ENCODE data around the gene RAP1GAP. TPM values are rescaled to one million over a fixed set of nuclear protein-coding genes. Genes with fewer than 3 reads are reported as not detected.
A peak's percentile ranks its signal among the peaks of the same experiment; 100 is the strongest.
"Not testable (repeated sequence)": the region's sequence is repeated elsewhere in the genome, so short reads cannot be mapped to it uniquely, and the experiment has no call there.

RAP1GAP gene
- total and polyA plus RNA-seq, 4 donors = 5.6 to 64.7 (median 28.0) TPM

DNA sequence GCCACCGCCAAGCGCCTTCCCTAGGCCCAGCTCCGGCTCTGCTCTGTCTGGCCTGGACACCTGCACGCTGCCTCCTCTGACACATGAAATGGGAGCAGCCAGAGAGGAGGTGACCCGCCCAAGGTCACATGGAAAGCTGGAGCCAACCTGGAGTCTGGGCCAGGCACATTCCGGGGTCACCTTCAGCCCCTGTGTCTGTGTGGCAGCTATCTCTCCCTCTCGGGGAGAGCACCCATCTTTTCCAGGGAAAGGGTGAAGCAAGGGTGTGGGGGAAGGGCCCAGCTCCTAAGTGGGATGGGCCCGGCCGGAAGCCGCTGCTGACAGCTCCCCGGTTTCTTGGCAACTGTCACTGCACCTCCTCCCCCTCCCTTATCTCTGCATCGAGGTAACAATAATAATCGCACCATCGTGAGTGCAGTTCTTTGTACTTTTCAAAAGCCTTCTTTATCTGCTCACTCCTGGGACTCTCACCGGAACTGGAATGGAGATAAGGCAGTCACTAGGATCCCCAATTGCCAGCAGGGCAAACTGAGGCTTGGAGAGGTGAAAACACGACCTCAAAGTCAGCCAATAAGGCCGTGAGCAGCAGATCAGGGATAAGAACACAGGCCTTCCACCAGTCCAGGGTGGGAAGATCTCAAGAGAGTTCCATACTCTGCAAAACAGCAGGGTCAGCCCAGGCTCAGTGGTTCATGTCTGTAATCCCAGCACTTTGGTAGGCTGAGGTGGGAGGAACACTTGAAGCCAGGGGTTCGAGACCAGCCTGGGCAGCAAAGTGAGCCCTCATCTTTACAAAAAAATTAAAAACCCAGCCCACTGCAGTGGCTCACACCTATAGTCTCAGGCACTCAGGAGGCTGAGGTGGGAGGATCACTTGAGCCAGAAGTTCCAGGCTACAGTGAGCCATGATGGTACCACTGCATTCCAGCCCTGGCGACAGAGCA, 36.9 kb downstream of the RAP1GAP start:
- 50 to 67% methylated on average over 18 to 19 of the region's 19 CpGs for WGBS, 2 donors
- no peak overlapping the region for H3K4me3 ChIP-seq
- no peak for ATAC-seq (ENCODE audit: insufficient read depth, low FRiP score)
- H3K27ac ChIP-seq (ENCODE audit: low read depth in 1 of 2, low read length in 1 of 2) = no peak overlapping the region
- H3K36me3 ChIP-seq (ENCODE audit: control insufficient read depth in 4 of 4, insufficient read depth in 4 of 4, low read length in 4 of 4) = no peaks in the 10 kb centered on the region
- DNase-seq = no peak
- peaks cover 0 to 21% (median 5%) of the 10 kb centered on the region in 5 donors for H3K4me1 ChIP-seq (ENCODE audit: control insufficient read depth in 5 of 5, insufficient read depth in 5 of 5, low read length in 5 of 5)
- no peak overlapping the region for H3K9ac ChIP-seq (ENCODE audit: insufficient read depth in 1 of 2, low read length in 2 of 2)
- H3K9me3 ChIP-seq (ENCODE audit: control insufficient read depth in 4 of 4, insufficient read depth in 3 of 4, low read length in 3 of 4) = no peaks in the 10 kb centered on the region
- TF ChIP-seq, protein P1, sequence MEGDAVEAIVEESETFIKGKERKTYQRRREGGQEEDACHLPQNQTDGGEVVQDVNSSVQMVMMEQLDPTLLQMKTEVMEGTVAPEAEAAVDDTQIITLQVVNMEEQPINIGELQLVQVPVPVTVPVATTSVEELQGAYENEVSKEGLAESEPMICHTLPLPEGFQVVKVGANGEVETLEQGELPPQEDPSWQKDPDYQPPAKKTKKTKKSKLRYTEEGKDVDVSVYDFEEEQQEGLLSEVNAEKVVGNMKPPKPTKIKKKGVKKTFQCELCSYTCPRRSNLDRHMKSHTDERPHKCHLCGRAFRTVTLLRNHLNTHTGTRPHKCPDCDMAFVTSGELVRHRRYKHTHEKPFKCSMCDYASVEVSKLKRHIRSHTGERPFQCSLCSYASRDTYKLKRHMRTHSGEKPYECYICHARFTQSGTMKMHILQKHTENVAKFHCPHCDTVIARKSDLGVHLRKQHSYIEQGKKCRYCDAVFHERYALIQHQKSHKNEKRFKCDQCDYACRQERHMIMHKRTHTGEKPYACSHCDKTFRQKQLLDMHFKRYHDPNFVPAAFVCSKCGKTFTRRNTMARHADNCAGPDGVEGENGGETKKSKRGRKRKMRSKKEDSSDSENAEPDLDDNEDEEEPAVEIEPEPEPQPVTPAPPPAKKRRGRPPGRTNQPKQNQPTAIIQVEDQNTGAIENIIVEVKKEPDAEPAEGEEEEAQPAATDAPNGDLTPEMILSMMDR (IDR thresholded peaks at IDR 0.05; ENCODE audit: control extremely low read depth, extremely low read depth) = no peak
- H3K27me3 ChIP-seq (ENCODE audit: control insufficient read depth in 3 of 3, insufficient read depth in 3 of 3, low read length in 2 of 3) = no peaks in the 10 kb centered on the region

DNA sequence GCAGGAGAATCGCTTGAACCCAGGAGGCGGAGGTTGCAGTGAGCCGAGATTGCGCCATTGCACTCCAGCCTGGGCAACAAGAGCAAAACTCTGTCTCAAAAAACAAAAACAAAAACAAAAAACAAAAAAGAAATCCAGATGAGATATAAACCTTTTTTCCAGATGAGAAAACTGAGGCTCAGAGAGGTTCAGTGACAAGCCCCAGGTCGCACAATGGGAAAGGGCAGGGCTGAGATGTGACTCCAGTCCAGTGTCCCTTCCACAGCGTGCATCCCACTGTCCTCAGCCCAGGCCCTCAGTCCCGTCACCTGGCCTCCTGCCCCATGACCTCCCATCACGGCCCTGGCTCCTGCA, 37.6 kb downstream of the RAP1GAP start:
- not testable (repeated sequence) for ATAC-seq (ENCODE audit: insufficient read depth, low FRiP score); H3K36me3 ChIP-seq (ENCODE audit: control insufficient read depth in 4 of 4, insufficient read depth in 4 of 4, low read length in 4 of 4); H3K4me3 ChIP-seq; H3K9ac ChIP-seq (ENCODE audit: insufficient read depth in 1 of 2, low read length in 2 of 2); DNase-seq; H3K27me3 ChIP-seq (ENCODE audit: control insufficient read depth in 3 of 3, insufficient read depth in 3 of 3, low read length in 2 of 3); H3K27ac ChIP-seq (ENCODE audit: low read depth in 1 of 2, low read length in 1 of 2); H3K9me3 ChIP-seq (ENCODE audit: control insufficient read depth in 4 of 4, insufficient read depth in 3 of 4, low read length in 3 of 4)
- H3K4me1 ChIP-seq (ENCODE audit: control insufficient read depth in 5 of 5, insufficient read depth in 5 of 5, low read length in 5 of 5) = peaks cover 0 to 21% (median 5%) of the 10 kb centered on the region in 5 donors
- 82 to 89% methylated on average over 7 to 8 of the region's 8 CpGs for WGBS, 2 donors

DNA sequence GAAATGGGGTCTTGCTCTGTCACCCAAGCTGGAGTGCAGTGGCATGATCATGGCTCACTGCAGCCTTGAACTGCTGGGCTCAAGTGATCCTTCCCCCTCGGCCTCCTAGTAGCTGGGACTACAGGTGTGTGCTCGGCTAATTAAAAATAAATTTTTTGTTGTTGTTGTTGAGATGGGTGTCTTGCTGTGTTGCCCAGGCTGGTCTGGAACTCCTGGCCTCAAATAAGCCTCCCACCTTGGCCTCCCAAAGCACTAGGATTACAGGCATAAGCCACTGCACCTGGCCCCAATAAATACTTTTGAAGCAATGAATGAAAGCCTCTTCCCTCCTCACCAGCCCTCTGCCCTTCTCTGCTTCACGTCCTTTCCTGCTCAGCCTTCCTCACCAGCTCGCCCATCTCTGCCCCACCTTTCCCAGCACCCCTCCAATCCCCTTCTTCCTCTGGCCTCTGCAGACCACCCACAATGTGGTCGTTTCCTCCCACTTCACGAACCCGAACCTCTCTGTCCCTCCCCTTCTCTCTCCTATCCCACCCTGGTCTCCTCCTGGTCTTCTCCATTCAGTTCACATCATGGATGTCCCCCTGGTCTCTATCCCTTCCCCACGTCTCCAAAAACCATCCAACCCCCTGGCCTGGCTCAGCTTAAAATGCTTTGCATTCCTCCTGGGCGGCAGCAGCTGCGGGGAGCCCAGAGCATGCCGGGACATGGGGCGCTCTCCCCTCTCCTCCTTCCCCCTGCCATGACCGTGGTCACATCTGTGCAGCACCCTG, 38.4 kb downstream of the RAP1GAP start:
- Histone ChIP-seq H3K4me3 (no peak overlapping the region), H3K27ac (ENCODE audit: low read depth in 1 of 2, low read length in 1 of 2) (no peak overlapping the region), H3K27me3 (ENCODE audit: control insufficient read depth in 3 of 3, insufficient read depth in 3 of 3, low read length in 2 of 3) (no peaks in the 10 kb centered on the region), H3K4me1 (ENCODE audit: control insufficient read depth in 5 of 5, insufficient read depth in 5 of 5, low read length in 5 of 5) (peaks cover 0 to 21% (median 5%) of the 10 kb centered on the region in 5 donors), H3K9me3 (ENCODE audit: control insufficient read depth in 4 of 4, insufficient read depth in 3 of 4, low read length in 3 of 4) (no peaks in the 10 kb centered on the region), H3K36me3 (ENCODE audit: control insufficient read depth in 4 of 4, insufficient read depth in 4 of 4, low read length in 4 of 4) (no peaks in the 10 kb centered on the region), H3K9ac (ENCODE audit: insufficient read depth in 1 of 2, low read length in 2 of 2) (no peak overlapping the region)
- TF ChIP-seq, protein P1 (IDR thresholded peaks at IDR 0.05; ENCODE audit: control extremely low read depth, extremely low read depth) = no peak
- 63 to 65% methylated on average over 13 of the region's 13 CpGs for WGBS, 2 donors
- no peak for ATAC-seq (ENCODE audit: insufficient read depth, low FRiP score)
- DNase-seq = peak in 2 of 3 donors; percentile 46 to 65

DNA sequence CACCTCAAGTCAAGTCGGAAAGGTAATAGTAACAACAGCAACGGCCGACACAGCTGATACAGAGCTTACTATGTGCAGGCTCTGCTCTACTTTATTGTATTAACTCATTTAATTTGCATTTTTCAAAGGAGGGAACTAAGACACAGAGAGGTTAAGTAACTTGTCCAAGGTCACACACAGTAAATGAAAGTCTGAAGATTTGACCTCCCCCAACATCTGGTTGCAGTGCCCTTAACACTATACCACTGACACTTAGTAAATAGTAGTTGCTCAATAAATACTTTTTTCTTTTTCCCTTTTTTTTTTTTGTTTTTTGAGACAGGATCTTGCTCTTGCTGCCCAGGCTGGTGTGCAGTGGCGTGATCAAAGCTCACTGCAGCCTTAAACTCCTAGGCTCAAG, 39.2 kb downstream of the RAP1GAP start:
- no peaks in the 10 kb centered on the region for H3K27me3 ChIP-seq (ENCODE audit: control insufficient read depth in 3 of 3, insufficient read depth in 3 of 3, low read length in 2 of 3)
- H3K36me3 ChIP-seq (ENCODE audit: control insufficient read depth in 4 of 4, insufficient read depth in 4 of 4, low read length in 4 of 4) = no peaks in the 10 kb centered on the region
- no peak overlapping the region for H3K27ac ChIP-seq (ENCODE audit: low read depth in 1 of 2, low read length in 1 of 2)
- no peak overlapping the region for H3K9ac ChIP-seq (ENCODE audit: insufficient read depth in 1 of 2, low read length in 2 of 2)
- H3K4me1 ChIP-seq (ENCODE audit: control insufficient read depth in 5 of 5, insufficient read depth in 5 of 5, low read length in 5 of 5) = peaks cover 0 to 20% (median 5%) of the 10 kb centered on the region in 5 donors
- TF ChIP-seq, protein P1 (IDR thresholded peaks at IDR 0.05; ENCODE audit: control extremely low read depth, extremely low read depth) = no peak
- no peak overlapping the region for H3K4me3 ChIP-seq
- WGBS, 2 donors = 86 to 92% methylated on average over 4 of the region's 4 CpGs
- no peaks in the 10 kb centered on the region for H3K9me3 ChIP-seq (ENCODE audit: control insufficient read depth in 4 of 4, insufficient read depth in 3 of 4, low read length in 3 of 4)
- DNase-seq (no peak), ATAC-seq (ENCODE audit: insufficient read depth, low FRiP score) (no peak)
